ENCODE measurements around the gene ADGRG1.

GRCh38 chr16:57658878-57659674, 30.6 kb downstream of the ADGRG1 start:
- TF ChIP-seq CTCF (IDR thresholded peaks at IDR 0.05; ENCODE audit: borderline replicate concordance, extremely low read depth, low read length, poor library complexity, severe bottlenecking), result no peak
- TF ChIP-seq EZH2 (IDR thresholded peaks at IDR 0.05; ENCODE audit: borderline replicate concordance, low read depth, low read length, severe bottlenecking), result no peak

All from DND-41 (cell line).